ENCODE data around the gene DNAH8. TPM values are rescaled to one million over a fixed set of nuclear protein-coding genes. Genes with fewer than 3 reads are reported as not detected.

DNAH8 gene
- total RNA-seq, 1 experiment from 2014 or later: under 0.01 TPM

DNA sequence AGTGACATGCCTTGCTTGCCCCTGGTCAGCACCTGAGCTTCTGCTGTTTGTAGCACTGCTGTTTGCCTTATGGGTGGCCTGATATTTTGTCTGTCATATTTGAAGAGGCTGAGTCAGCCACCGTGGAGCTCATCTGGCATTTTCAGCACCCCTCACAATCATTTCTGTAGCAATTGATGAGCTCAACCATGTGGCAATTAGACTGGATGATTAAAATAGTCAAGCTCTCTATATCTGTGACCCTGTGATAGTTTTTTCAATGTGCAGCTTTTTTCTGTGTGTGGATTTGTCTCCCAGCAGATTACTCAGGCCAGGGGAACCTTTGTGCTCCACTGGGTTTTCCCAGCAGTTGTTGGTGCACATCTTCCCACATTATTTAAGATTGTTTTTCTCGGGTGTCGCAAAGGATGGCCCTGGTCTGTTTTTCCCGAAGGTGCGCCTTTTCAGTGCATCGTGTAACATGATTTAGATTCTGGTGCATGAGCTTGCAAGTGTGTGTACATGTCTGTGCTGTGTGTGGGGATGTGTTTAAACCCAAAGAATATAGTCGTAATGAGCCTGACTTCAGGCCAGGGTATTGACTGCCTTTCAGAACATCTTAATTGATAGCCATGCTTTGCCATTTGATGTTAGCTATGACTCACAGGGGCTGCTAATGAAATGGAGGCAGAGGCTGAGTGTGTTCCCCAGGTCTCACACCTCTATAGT is 301.9 kb downstream of the DNAH8 start:
- no peak for DNase-seq (ENCODE audit: low read depth)

DNA sequence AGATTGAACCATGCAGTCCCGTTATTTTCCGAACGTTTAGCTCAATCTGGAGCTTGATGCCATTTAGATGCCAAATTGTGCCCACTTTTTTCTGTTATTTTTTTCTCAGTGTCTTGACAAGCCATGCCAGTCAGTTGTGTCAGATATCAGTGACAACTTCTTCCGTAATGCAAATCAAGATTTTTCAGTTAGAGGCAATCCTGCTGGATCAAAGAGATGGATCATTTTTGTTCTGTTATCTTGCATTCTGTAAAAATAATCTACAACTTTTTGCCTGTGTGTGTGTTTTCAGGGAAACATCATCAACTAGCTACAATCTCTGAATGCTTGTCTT is 302.4 kb downstream of the DNAH8 start:
- DNase-seq (ENCODE audit: low read depth): no peak

DNA sequence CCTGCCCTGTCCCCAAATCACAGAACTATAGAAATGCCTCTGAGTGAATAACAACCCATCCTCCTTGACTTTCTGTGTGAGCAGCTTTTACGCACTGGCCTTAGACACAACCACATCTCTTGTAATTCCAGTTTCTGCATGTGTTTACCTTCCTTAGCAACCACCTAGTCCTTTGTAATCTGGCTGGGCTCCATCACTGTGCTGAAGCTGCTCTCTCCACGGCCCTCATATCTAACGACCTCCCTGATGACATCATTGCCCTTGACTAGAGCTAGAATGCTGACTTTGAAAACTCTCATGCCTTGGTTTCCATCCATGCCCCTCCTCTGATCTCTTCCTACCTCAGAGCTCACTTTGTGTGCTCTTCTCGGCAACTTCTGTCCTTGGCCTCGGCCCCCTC is 303.0 kb downstream of the DNAH8 start:
- no peak for DNase-seq (ENCODE audit: low read depth)

DNA sequence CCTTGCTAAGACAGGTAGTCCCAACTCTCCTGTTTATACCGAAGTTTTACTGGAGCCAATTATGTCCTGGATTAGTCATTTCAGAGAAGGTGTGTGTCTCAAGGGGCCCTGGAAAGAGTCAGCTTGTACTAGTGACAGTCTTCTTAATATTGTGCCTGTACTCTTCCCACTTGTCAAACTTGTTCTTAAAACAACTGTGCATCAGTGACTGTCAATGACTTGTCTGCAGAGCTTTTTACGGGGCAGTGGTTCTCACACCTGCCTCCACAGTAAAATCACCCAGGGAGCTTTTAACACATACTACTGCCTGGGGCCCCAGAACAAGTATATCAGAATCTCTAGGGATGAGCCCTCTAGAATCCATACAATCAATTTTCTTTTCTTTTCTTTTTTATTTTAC is 305.0 kb downstream of the DNAH8 start:
- DNase-seq (ENCODE audit: low read depth): no peak

DNA sequence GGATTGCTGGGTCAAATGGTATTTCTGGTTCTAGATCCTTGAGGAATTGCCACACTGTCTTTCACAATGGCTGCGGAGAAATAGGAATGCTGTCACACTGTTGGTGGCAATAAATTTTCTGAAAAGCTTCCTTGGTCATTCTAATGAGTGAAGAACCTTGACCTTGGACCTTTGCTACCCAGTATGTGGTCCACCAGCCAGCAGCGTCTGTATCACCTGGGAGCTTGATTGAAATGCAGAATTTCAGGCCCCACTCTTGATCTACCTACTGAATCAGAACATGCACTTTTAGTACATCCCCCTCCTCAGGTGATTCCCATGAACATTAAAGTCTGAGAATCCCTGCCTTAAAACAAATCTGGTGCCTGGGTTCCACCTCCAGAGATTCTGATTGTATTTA is 305.9 kb downstream of the DNAH8 start:
- no peak for DNase-seq (ENCODE audit: low read depth)

DNA sequence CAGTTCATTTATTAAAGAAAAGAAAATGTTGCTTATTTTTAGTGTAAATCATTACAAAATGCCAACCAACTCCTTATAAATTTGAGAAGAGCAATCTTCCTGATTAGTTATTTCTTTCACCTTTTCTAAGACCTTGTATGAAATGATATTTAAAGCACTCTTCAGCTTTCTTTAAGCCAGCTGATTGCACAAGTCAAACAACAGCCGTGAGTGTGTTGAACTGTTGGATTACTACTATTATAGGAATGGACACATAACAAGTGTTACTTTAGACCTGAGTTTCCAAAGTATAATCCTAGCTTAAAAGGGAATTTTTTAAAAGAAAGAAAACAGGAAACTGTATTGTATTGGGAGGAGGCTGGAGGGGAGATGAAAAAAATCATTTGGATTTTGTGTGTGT is 306.7 kb downstream of the DNAH8 start:
- DNase-seq (ENCODE audit: low read depth): no peak

DNA sequence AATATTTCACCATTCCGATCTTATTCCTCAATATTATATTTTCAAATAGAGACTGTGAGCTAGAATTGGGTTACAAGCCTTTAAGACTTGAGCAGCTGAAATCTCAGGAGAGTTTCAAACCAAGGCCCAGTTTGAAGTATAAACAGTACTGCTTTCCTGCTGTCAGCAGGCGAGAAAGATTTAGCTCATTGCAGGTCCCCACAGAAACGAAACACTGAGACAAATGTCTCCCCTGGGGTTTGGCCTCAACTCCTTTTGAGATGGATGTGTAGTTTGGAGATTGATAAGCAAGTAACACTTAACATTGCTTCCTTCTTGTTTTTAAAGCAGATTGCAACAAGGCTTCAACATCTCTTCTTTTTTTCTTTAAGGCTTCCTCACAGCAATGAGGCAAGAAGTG is 311.1 kb downstream of the DNAH8 start:
- DNase-seq (ENCODE audit: low read depth): no peak

DNA sequence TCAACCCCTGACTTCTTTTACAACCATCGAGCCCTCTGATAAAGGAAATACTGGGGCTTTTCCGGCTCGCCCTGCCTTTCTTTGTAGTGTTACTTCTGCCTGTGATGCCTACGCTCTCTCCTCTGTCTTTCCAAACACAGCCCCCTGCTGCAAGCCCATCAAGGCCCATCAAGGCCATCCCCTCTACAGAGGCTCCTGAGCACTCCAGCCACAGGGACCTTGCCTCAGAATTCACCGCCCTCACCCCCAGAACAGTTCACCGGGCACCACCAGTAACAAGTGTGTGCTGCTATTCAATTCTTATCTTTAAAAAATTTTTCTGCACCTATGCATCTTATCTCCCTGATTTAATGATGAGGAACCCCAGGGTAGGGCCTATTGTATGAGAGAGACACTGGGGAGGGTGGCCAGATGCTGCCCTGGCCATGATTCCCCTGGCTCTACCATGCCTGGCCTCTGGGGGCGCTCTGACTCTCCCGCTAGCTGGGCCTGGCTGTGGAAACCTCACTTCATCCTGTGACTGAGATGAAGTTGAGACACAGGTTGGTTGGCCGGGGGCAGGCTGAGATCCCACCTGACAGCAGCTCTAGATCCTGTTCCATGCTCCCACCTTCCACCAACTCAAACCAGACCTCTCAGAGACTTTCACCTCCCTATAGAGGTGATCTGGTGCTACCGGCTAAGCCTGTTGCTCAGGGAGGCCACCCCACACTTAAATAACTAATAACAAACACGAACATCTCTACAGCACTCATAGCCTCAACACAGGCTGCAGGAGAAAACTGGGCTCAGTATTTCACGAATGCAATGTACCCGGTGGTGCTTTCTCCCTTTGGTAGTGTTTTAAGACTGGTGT is 314.3 kb downstream of the DNAH8 start:
- DNase-seq (ENCODE audit: low read depth): peak; percentile 53

DNA sequence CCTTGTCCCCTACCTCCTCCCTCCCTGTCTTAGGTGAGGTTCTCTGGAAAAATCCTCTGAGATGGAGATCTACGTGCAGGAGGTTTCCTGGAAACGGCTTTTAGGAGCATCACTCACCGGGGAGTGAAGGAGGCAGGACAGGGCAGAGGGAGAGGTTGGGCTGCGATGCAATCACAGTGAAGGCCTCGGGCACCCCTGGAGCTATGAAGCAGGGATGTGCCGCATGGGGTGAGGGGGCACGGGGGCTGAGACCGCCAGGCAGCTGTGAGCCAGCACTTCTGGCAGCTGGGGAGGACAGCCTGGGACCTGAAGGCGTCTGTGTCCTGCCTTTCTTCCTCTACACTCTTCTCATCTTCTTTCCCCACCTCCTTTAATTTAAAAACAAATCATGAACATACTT is 320.6 kb downstream of the DNAH8 start:
- no peak for DNase-seq (ENCODE audit: low read depth)

DNA sequence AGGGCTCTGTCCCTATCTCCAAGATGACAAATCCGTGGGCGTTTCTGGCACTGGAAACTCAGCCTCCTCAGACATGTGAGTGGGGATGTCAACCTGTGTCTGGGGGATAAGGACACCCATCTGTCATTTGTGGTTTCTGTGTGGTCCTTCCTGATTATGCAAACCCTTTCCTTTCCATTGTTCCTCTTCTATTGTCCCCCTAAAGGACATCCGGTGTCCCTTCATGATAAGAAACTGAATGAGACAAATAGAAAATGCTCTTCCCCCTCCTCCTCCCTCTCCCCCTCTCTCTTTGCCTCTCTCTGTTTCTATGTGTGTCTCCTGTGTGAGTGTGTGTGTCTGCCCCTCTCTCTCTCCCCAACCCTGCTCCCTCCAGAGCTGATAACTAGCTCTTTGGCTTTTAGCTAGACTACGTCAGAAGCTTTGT is 322.0 kb downstream of the DNAH8 start:
- no peak for DNase-seq (ENCODE audit: low read depth)

DNA sequence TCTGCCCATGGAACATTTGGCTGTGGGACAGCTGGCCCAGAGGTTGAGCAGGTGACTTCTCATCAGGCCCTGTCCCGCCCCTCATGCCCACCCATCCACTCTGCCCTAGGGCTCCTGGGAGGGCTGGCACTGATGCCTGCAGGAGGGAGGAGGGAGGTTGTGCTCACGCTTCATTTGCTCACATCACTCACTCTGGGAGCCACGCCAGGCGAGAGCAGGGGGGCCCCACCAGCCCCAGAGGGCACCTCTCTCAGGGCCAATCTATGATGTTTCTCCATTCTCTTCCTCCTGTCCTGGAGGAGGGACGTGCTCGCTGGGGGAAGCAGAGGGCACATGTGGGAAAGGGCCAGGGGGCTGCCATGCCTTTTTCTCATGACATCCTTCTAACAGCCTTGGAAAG is 322.6 kb downstream of the DNAH8 start:
- DNase-seq (ENCODE audit: low read depth): peak; percentile 24

DNA sequence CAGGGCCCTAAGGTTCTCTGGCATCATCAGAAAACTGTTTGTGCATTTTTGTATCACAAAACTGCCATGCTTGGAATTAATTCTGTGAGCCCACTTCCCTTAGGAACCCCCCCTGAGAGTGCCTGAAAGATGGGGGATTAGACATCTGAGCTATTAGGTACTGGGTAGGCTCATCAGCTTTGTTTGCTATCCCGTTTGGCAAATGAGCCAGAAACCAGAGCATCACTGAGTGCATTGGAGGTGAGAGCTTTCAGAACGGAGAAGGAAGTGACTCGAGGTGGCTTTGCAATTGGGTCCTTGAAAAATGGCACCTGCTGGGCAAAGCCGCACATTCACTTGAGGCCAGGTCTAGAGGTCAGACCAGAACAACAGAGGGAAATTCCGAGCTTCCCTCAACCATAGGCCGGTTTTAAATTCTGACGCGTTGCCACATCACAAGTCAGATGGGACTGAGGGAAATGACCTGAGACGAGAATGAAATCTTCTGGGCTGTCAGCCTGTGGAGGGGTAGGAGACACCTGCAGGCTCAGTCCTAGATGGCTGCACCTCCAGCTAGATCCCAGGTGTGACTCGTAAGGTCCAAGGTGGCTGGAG is 325.1 kb downstream of the DNAH8 start:
- no peak for DNase-seq (ENCODE audit: low read depth)

DNA sequence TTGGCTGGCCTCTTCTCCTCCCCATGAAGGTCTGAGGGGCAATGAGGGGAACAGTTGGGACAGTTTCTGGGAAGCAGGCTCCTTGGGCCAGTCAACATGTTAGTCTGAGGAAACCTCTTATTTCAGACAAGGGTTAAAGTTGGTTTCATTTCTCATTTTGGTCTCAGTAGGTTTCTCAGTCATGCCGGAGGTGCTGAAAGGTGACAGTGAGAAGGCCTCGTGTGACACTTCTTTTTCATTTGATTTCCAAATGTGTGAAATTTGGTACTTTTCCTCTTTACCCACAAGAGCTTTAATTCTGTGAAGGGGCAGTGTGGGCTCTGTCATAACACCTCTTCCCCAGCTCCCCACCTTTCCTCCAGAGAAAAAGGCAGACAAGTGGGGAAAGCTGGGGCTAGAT is 326.0 kb downstream of the DNAH8 start:
- no peak for DNase-seq (ENCODE audit: low read depth)

DNA sequence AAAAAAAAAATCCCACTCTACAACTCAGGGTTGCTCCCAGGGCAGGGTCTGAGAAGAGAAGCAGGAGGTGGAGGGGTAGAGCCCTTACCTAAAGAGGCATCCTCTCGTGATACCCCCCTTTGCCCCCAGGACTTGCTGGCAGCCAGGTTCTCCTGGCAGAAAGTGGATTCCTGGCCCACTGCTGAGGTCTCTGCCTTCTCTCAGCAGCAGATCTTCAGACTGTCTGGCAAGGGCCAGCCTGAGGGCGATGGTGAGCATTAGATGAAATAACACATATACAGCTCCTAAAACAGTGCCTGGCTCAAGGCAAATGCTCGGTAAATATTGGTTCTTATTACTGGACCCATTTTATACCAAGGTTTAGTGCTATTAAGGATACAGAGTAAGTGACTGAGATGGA is 328.7 kb downstream of the DNAH8 start:
- DNase-seq (ENCODE audit: low read depth): no peak

DNA sequence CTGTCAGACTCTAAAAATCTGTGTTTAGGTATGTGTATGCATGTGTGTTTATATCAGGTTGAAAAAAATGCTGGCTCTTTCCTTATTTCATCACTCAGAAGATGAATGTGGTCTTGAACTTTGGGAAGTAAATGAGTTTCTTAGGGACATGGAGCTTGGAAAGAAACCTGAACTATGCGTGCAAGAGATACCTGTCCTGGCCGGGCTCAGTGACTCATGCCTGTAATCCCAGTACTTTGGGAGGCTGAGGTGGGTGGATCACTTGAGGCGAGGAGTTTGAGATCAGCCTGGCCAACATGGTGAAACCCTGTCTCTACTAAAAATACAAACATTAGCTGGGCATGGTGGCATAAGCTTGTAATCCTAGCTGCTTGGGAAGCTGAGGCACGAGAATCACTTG is 329.1 kb downstream of the DNAH8 start:
- DNase-seq (ENCODE audit: low read depth): no peak

DNA sequence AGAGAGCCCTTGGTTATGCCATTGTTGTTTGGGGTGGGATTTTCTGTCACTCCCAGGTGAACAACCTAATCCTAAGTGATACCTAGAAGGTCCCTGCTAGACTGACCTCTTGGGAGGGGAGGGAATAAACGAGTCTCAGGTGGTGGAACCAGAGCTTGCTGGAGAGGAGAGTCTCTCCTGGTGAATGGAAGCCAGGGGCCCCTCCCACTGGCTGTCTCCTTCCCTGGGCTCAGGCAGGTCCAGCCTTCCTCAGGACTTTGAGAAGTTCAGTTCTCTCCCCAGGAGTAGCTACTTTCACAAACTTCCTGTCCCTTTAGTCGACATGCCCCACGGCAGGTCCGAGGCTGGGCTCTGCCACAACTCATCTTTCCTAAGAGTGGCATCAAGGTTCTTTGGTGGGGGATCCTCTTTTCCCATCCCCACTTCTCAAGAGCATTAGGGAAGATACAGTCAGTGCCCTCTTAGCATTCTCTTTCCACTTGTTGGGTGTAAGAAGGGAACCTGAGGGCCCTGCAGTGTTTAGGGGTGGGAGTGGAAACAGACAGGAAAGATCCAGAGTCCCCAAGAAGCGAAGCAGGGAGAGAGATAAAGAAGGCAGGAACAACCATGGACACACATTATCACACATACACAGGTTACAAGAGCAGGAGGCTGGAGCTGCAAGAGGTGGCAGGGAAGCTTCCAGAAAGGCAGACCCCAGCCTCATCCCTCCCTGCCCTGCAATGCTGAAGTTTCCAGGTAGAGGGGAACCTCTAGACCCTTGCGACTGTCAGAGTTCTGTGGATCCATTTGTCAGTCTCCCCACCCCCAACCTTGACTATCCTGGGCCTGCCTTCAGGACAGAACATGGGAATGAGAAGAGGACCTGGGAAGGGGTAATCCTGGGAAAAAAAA is 332.6 kb downstream of the DNAH8 start:
- DNase-seq (ENCODE audit: low read depth): no peak

DNA sequence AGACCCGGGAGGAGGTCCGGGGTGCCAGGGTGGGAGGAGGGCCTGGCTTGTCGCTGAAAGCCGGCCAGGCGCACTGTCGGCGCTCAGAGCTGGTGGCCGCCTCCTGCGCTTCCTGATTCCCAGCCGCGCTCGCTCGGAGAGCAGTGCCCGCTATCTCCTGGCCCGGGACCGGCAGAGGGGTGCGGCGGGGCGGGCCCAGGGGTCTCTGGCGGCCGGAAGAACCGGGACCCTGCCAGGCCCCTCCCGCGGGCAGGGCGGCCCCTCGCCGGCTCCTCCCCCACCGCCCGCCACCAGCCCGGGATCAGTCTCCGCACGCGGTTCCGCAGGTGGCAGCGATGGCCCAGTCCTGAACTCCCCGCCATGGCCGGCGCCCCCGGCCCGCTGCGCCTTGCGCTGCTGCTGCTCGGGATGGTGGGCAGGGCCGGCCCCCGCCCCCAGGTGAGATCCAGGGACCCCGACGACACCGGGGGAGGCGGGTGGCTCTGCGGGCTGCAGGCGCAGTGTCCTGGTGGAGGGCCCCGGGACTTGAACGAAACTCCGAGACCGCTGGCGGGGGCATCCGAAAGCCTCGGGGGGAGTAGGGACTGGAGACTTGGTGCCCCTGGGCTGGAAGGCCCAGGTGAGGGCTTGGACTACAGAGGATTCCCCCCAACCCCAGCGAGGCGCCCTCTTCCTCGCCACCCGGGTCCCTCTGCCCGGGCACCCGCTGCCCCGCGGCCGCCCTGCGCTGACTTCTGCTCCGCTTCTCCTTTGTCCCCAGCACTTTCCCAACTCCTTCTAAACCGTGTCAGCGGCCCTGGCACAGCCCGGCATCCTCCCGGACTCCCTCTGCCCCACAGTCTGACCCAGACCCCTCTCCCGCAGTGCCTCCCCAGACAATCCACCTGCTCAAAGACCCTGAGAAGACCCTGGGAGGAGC is 333.6 kb downstream of the DNAH8 start, which contains the start of gene GLP1R:
GLP1R (plus strand) TSS at position 301 of the 919 bp plus-strand sequence; CDS start at position 361, 60 bp downstream.
- peak; percentile 29 for DNase-seq (ENCODE audit: low read depth)

DNA sequence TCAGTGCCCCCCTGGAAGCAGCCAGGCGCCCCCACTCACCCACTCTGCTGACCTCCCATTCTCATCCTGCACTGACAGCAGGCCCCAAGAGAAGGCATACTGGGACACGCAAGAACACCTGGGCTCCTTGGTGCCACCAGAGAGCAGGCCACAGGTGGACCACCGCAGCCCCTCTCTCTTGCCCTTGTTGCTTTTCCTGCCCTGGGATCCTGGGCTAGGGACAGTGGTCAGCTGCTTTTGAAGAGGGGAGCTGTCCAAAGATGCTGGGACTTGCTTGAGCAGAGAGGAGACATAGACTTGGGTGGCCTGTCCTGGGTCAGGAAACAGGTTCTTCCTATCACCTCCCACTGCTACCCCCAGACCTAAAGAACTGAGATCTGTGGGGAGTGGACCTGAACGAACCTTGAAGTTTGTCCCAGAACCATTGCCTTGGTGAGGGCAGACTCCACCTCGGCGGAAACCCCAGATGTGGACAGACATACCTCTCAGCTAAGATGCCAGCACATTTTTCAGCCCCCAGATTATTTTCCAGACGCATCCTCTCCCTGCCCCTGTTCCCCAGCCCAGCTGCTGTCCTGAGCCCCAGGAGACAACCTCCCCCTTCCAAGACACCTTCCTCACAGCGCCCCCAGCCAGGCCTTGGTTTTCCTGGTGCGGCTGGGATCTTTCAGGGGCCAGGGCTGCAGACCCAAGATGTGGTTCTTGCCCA is 334.6 kb downstream of the DNAH8 start:
- DNase-seq (ENCODE audit: low read depth): no peak

DNA sequence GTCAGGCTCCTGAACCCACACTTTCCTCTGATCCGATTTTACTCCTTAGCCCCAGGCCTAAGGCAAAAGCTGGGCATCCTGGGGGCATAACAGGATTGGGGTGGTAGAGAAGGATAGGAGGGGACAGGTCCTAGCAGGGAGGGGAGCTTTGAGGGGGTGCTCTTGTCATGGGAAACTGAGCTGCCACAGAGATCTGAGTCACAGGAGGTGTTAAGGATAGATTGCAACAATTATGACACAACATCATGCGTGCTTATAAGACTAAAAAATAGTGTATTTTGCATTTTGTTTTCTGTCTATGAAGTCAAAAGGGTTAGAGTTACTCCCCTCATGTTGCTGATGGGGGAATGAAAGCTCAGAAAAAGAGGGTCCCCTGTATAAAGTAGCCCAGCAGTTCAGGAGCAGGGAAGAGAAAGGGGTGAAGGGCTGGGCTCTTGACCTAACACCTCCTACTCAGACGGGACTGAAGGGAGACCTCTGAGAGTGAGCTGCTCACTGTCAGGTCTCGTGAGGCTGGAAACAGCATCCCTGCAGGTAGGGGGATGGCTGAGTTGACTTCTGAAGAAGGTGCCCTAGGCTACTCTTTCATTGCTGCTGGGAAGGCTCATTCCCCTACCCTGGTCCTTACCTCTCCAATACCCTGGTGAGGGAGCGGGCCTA is 335.5 kb downstream of the DNAH8 start:
- DNase-seq (ENCODE audit: low read depth): no peak

Data from Daoy (cell line).